IMR-90 (cell line): Measurements from ENCODE around the gene PARP2. TPM values are rescaled to one million over a fixed set of nuclear protein-coding genes. Genes with fewer than 3 reads are reported as not detected.

Experiments
- ATAC-seq: fragments of 200-7000 bp; cut with Tn5 transposase; 2 replicates; pipeline ENCODE4 v1.9.1; 2020; ENCODE audit warnings: low read depth, mild to moderate bottlenecking, moderate library complexity
- BruUV-seq: library from RNA; stranded (reverse); fragments of 400-500 nt; replicated peaks from 2 replicates; lab custom pipeline; 2021; lab: Mats Ljungman, UMichigan
- CTCF ChIA-PET: fragments of 300-600 bp; formaldehyde crosslinking; extraction: SDS; loops from one replicate; lab custom pipeline; 2021; ENCODE audit warnings: antibody characterized with exemption; lab: Yijun Ruan, JAX
- POLR2A ChIA-PET: fragments of 300-600 bp; sonication (Branson Sonifier 250); formaldehyde crosslinking; loops from one replicate; lab custom pipeline; 2022; ENCODE audit warnings: antibody characterized with exemption; ENCODE audit not compliant: unreplicated experiment; lab: Charles Lee
- DNase-seq: peaks from one replicate; pipeline ENCODE4 v3.0.0; 2013
- H2AFZ ChIP-seq: replicated peaks from 2 replicates; pipeline ENCODE3; 2013; ENCODE audit warnings: low read length, mild to moderate bottlenecking; ENCODE audit not compliant: poor library complexity
- H2AK5ac ChIP-seq: 2 replicates; pipeline ENCODE4 v1.6.1; 2013; ENCODE audit warnings: low read depth, low read length, inconsistent platforms
- H2AK9ac ChIP-seq: replicated peaks from 2 replicates; pipeline ENCODE3; 2013; ENCODE audit warnings: mild to moderate bottlenecking, low read depth, low read length, moderate library complexity; ENCODE audit not compliant: poor library complexity
- H2BK120ac ChIP-seq: 2 replicates; pipeline ENCODE4 v1.6.1; 2013; ENCODE audit warnings: low read depth, low read length, inconsistent platforms
- H2BK15ac ChIP-seq: 3 replicates; pipeline ENCODE4 v1.6.1; 2013; ENCODE audit warnings: low read depth, low read length, inconsistent platforms
- H2BK20ac ChIP-seq: 2 replicates; pipeline ENCODE4 v1.6.1; 2013; ENCODE audit warnings: low read depth, mild to moderate bottlenecking, inconsistent platforms, low read length, moderate library complexity
- H2BK5ac ChIP-seq: 2 replicates; pipeline ENCODE4 v1.6.1; 2013; ENCODE audit warnings: mild to moderate bottlenecking, low read depth, low read length, inconsistent platforms; ENCODE audit not compliant: poor library complexity, severe bottlenecking
- H3K14ac ChIP-seq: replicated peaks from 2 replicates; pipeline ENCODE4 v1.6.1; 2013; ENCODE audit warnings: low read depth, low read length, inconsistent platforms
- H3K18ac ChIP-seq: 2 replicates; pipeline ENCODE4 v1.6.1; 2013; ENCODE audit warnings: low read depth, low read length, control low read depth
- H3K23ac ChIP-seq: 2 replicates; pipeline ENCODE4 v1.6.1; 2013; ENCODE audit warnings: low read depth, low read length, inconsistent platforms
- H3K27ac ChIP-seq: 2 replicates; pipeline ENCODE4 v1.5.1; 2013; ENCODE audit warnings: mild to moderate bottlenecking, control low read depth, low read length; ENCODE audit not compliant: insufficient read depth
- H3K27me3 ChIP-seq: 2 replicates; pipeline ENCODE4 v1.6.1; 2013; ENCODE audit warnings: low read length; ENCODE audit not compliant: control insufficient read depth, insufficient read depth
- H3K36me3 ChIP-seq: 2 replicates; pipeline ENCODE4 v1.6.1; 2013; ENCODE audit warnings: low read length, mixed read lengths; ENCODE audit not compliant: control insufficient read depth, insufficient read depth
- H3K4ac ChIP-seq: 2 replicates; pipeline ENCODE4 v1.6.1; 2013; ENCODE audit warnings: low read depth, low read length, inconsistent platforms
- H3K4me1 ChIP-seq: 2 replicates; pipeline ENCODE4 v1.6.1; 2013; ENCODE audit warnings: low read length, mixed read lengths; ENCODE audit not compliant: control insufficient read depth, insufficient read depth
- H3K4me2 ChIP-seq: 2 replicates; pipeline ENCODE4 v1.6.1; 2013; ENCODE audit warnings: low read depth, mild to moderate bottlenecking, control low read depth, low read length, moderate library complexity
- H3K4me3 ChIP-seq: 2 replicates; pipeline ENCODE4 v1.5.1; 2013; ENCODE audit warnings: low read depth, mild to moderate bottlenecking, control low read depth, low read length, moderate library complexity; ENCODE audit not compliant: insufficient read depth
- H3K56ac ChIP-seq: 2 replicates; pipeline ENCODE4 v1.6.1; 2013; ENCODE audit warnings: low read length, inconsistent platforms; ENCODE audit not compliant: insufficient read depth; ENCODE audit errors: extremely low read depth
- H3K79me1 ChIP-seq, 2 experiments: 2 replicates each; pipeline ENCODE4 v1.6.1; 2013; ENCODE audit warnings: low read length in 2 of 2, inconsistent platforms in 1 of 2, low read depth in 1 of 2
- H3K9ac ChIP-seq: 2 replicates; pipeline ENCODE4 v1.6.1; 2013; ENCODE audit warnings: low read depth, low read length, control low read depth
- H3K9me1 ChIP-seq: 2 replicates; pipeline ENCODE4 v1.6.1; 2013; ENCODE audit warnings: low read length, inconsistent platforms; ENCODE audit not compliant: insufficient read depth
- H3K9me3 ChIP-seq: 2 replicates; pipeline ENCODE4 v1.6.1; 2013; ENCODE audit warnings: low read length; ENCODE audit not compliant: control insufficient read depth, insufficient read depth
- H4K20me1 ChIP-seq: 2 replicates; pipeline ENCODE4 v1.6.1; 2013; ENCODE audit warnings: low read length, inconsistent platforms; ENCODE audit not compliant: insufficient read depth
- H4K5ac ChIP-seq: 2 replicates; pipeline ENCODE4 v1.6.1; 2013; ENCODE audit warnings: mild to moderate bottlenecking, low read depth, low read length, control low read depth
- H4K8ac ChIP-seq, 2 experiments: 2 replicates each; pipeline ENCODE4 v1.6.1; 2013; ENCODE audit warnings: low read depth in 2 of 2, low read length in 2 of 2, control low read depth in 1 of 2, inconsistent platforms in 1 of 2
- H4K91ac ChIP-seq: 2 replicates; pipeline ENCODE4 v1.6.1; 2013; ENCODE audit warnings: low read depth, low read length, inconsistent platforms; ENCODE audit not compliant: insufficient read depth
- NFE2L2 ChIP-seq: fragments of 150-350 bp; IDR thresholded peaks from 2 replicates; pipeline ENCODE4 v1.6.1; 2016; ENCODE audit warnings: low read depth, mild to moderate bottlenecking, low read length
- WGBS, 2 experiments: methylation state at CpG; one replicate each; pipeline versions ENCODE4 v1.1.5 to v1.1.7; 2013; ENCODE audit warnings: missing lambda C conversion rate in 2 of 2; ENCODE audit not compliant: insufficient read length in 1 of 2; ENCODE audit errors: extremely low coverage in 2 of 2; 5-methylcytosine and 5-hydroxymethylcytosine counted together
- dilution Hi-C: fragments of 300-500 bp; cut with HindIII; formaldehyde crosslinking; loops from one replicate; pipeline ENCODE4 v1.14.3; 2018; ENCODE audit warnings: low sequenced_read_pairs; ENCODE audit not compliant: unreplicated experiment
- in situ Hi-C: fragments of 300-500 bp; cut with MboI; formaldehyde crosslinking; loops from 3 replicates; pipeline ENCODE4 v1.14.3; 2019; ENCODE audit warnings: low sequenced_read_pairs, inconsistent platforms, mixed read lengths
- intact Hi-C: fragments of 100-400 bp; cut with micrococcal nuclease; formaldehyde crosslinking; loops from 2 replicates; pipeline ENCODE4 v1.10.0; 2022
- polyA plus RNA-seq, 3 experiments: library from polyadenylated mRNA; depleted of rRNA; stranded (reverse); fragments of >200 nt; gene quantifications; 2 replicates each; pipeline ENCODE4 v1.2.3, GENCODE V29; 2012; ENCODE audit warnings: low replicate concordance in 1 of 3
- total RNA-seq: library from RNA; depleted of rRNA; stranded (reverse); fragments of >200 nt; gene quantifications from 2 replicates; pipeline ENCODE4 v1.2.3, GENCODE V29; 2012

PARP2 gene
- total and polyA plus RNA-seq, 2 of the 4 experiments (the other 2 are of a cell fraction) = 11.7 to 19.1 TPM

DNA sequence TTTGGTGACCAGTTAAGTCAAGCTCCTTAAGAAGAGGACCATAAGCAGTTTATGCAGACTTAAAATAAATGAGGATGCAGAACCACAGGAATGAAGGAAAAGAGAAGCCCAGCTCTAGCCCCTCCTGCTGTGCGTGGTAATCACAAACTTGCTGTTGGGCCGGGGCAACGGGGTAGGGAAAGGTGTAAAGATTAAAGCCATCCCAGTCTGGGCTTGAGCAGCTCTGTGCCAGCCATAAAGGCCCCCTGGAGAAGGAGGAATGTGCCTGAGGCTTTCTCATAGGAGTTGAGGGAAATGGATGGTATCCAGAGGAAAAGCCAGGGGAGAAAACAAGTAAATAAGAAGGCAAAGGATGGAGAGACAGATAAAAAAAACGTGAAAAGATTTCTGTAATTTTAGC, 44.7 kb downstream of the PARP2 start:
- H3K9ac ChIP-seq = no peak overlapping the region
- POLR2A ChIA-PET = no interaction called here
- no peaks in the 10 kb centered on the region for H3K9me3 ChIP-seq
- H3K36me3 ChIP-seq = peaks cover 63% of the 10 kb centered on the region
- H4K8ac ChIP-seq = no peak overlapping the region
- DNase-seq = no peak
- H2BK120ac ChIP-seq = no peak overlapping the region
- no peaks in the 10 kb centered on the region for H4K20me1 ChIP-seq
- H3K9me1 ChIP-seq = no peaks in the 10 kb centered on the region
- no peak overlapping the region for H3K4me3 ChIP-seq
- no peak overlapping the region for H3K23ac ChIP-seq
- no peak overlapping the region for H3K4ac ChIP-seq
- in situ Hi-C loops = no loop called here
- ATAC-seq = no peak
- H4K5ac ChIP-seq = no peak overlapping the region
- no peak overlapping the region for H3K14ac ChIP-seq
- dilution Hi-C loops = no loop called here
- no peak overlapping the region for H2AK5ac ChIP-seq
- no TSS peak for BruUV-seq
- no peak overlapping the region for H2AFZ ChIP-seq
- H2AK9ac ChIP-seq = no peak overlapping the region
- intact Hi-C loops = no loop called here
- no peak overlapping the region for H3K4me2 ChIP-seq
- no peaks in the 10 kb centered on the region for H3K27me3 ChIP-seq
- WGBS, 2 experiments = 55% methylated on average over 3 of the region's 4 CpGs; no CpG with 5 or more reads in 1 of the 2 experiments
- H2BK5ac ChIP-seq = no peak overlapping the region
- no peaks in the 10 kb centered on the region for H3K79me1 ChIP-seq
- no peaks in the 10 kb centered on the region for H3K4me1 ChIP-seq
- H3K56ac ChIP-seq = no peak overlapping the region
- H3K18ac ChIP-seq = no peak overlapping the region
- H2BK15ac ChIP-seq = no peak overlapping the region
- no peak for TF ChIP-seq NFE2L2
- no peak overlapping the region for H4K91ac ChIP-seq
- CTCF ChIA-PET = no interaction called here
- no peak overlapping the region for H2BK20ac ChIP-seq
- H3K27ac ChIP-seq = no peak overlapping the region
